Measurements from ENCODE around the gene AQP12B.

AQP12B gene

DNA sequence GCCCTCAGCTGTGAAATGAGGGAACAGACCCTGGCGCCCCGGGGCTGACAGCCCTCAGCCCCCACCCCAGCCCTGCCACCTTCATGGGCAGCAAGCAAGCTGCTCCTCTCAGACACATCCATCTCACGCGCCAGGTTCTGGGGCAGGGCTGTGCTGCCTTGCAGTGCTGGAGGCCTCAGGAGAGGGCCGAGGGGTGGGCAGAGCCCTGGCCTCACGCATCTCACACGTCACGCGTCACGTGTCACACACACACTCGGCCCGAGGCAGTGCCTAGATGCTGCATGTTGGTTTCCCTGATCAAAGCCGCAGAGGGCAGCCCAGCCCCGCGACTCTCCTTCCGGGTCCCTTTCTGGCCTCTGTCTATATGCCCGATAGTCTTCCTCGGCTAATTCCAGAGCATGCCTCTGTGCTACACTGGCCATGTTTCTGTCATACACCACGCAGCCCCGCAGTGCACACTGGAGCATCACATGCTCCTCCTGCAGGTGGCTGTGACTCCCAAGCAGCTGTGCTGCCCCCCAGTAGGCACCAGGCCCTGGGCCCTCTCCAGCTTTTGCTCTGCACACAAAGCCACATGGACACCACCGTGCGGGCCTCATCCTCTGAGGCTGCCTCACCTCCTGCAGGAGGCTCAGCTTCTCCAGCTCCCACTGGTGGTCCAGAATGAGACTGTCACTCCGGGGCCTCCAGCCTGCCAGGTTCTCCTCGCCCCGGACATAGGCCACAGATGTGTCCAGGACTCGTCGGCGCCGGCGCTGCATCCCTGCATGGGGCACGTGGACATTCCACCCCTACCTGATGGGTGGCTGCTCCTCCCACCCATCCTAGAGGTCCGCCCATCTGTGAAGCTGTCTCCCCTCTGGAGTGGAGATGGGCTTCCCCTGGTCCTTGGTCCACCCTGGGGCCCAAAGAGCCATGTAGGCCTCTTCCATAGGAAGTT, 40.4 kb upstream of the AQP12B start:
- H3K9me3 ChIP-seq: no peaks in the 10 kb centered on the region
- H3K27me3 ChIP-seq (ENCODE audit: low read depth): no peaks in the 10 kb centered on the region
- no peak for DNase-seq (ENCODE audit: low spot score in 2 of 2)
- peaks cover 90% of the 10 kb centered on the region for H3K36me3 ChIP-seq (replicated peaks)
- no peaks in the 10 kb centered on the region for H3K4me1 ChIP-seq
- H3K4me3 ChIP-seq: no peak overlapping the region
- in situ Hi-C loops (cut with MboI; ENCODE audit: low sequenced_read_pairs): no loop called here

DNA sequence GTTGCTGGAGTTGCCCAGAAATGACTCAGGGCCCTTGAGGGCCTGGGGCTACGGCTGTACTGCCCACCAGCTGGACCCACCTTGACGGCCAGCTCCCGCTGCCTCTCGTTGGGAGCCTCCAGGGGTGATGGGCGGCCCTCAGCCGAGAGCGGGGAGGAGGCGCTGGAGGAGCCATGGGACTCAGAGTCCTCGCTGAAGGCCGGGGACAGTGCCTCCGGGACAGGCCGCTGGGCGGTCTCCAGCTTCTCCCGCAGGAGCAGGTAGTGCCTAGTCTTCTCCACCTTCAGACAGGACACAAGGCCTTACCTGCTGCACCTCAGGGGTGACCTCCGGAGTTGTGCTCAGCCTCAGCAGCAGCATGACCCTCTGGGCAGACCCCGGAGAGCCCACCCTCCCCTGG, 39.7 kb upstream of the AQP12B start:
- Histone ChIP-seq H3K4me3 (no peak overlapping the region), H3K9me3 (no peaks in the 10 kb centered on the region), H3K36me3 (replicated peaks) (peaks cover 94% of the 10 kb centered on the region), H3K4me1 (no peaks in the 10 kb centered on the region), H3K27me3 (ENCODE audit: low read depth) (no peaks in the 10 kb centered on the region)
- no peak for DNase-seq (ENCODE audit: low spot score in 2 of 2)
- in situ Hi-C loops (cut with MboI; ENCODE audit: low sequenced_read_pairs): no loop called here

DNA sequence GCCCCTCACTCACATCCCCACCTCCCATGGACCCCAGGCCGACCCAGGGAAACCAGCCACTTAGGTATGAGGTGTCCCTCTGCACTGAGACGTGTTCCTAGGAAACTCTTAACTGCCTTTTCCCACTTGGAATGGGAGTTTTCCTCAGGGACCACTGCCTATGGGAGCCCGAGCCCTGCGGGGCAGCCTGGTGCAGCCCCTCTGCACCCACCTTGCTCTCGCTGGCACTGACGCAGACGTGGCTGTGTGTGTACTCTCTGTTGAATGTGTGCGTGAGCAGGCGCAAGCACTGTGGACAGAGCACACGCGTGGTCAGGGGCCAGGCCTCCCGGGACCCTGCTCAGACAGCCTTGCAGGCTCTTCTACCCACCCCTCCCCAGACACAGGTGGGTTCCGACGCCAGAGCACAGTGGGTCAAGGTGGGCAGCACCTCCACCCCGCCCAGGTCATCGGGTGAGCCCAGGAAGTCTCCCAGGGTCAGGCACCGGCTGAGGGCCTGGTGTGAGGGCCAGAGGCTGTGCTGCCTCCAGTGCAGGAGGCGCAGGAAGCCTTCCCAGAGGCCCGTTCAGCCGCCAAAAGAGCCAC, 39.0 kb upstream of the AQP12B start:
- no peaks in the 10 kb centered on the region for H3K4me1 ChIP-seq
- H3K36me3 ChIP-seq (replicated peaks): peaks cover 91% of the 10 kb centered on the region
- H3K27me3 ChIP-seq (ENCODE audit: low read depth): no peaks in the 10 kb centered on the region
- no peak overlapping the region for H3K4me3 ChIP-seq
- DNase-seq (ENCODE audit: low spot score in 2 of 2): no peak
- H3K9me3 ChIP-seq: no peaks in the 10 kb centered on the region
- in situ Hi-C loops (cut with MboI; ENCODE audit: low sequenced_read_pairs): no loop called here

DNA sequence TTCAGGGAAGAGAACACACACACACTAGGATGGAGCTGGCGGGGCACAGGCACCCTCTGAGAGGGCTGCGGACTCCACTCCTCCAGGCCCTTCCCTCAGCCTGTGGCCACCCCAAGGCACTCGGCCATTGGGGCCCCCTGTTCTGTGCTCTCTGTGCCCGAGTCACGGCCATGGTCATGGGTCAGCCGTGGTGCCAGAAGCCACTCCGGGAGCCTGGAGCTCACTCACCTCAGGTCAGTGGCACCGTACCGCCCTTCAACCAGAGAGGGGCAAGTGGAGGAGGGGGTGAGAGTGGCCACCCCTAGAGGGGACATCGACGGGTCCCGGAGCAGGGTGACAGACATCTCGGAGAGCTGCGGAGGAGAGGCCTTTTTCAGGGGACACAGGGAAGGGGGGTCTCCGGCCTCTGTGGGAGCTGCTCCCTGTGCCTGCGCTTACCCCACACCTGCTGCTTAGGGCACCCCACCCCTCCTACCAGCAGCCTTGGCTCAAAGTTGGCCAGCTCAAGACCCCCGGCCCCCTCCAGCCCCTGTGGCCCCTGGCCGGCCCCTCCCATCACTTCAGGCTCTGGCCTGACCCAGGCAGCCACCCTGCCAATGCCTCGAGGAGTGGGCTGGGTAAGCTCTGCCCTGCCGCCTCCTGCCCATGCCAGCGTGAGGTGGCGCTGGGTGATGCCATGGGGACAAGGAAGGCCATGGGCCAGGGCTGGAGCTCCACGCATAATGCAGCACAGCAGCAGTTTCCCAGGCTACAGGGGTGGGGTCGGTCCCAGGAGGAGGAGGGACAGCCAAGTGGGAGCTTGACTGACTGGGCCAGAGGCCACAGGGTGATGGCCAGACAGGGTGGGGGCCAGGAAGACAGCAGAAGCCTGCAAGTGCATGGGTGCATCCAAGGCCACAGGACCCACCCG, 38.3 kb upstream of the AQP12B start:
- Histone ChIP-seq H3K4me1 (no peaks in the 10 kb centered on the region), H3K4me3 (no peak overlapping the region), H3K27me3 (ENCODE audit: low read depth) (no peaks in the 10 kb centered on the region), H3K9me3 (no peaks in the 10 kb centered on the region), H3K36me3 (replicated peaks) (peaks cover 84% of the 10 kb centered on the region)
- no peak for DNase-seq (ENCODE audit: low spot score in 2 of 2)
- in situ Hi-C loops (cut with MboI; ENCODE audit: low sequenced_read_pairs): no loop called here

DNA sequence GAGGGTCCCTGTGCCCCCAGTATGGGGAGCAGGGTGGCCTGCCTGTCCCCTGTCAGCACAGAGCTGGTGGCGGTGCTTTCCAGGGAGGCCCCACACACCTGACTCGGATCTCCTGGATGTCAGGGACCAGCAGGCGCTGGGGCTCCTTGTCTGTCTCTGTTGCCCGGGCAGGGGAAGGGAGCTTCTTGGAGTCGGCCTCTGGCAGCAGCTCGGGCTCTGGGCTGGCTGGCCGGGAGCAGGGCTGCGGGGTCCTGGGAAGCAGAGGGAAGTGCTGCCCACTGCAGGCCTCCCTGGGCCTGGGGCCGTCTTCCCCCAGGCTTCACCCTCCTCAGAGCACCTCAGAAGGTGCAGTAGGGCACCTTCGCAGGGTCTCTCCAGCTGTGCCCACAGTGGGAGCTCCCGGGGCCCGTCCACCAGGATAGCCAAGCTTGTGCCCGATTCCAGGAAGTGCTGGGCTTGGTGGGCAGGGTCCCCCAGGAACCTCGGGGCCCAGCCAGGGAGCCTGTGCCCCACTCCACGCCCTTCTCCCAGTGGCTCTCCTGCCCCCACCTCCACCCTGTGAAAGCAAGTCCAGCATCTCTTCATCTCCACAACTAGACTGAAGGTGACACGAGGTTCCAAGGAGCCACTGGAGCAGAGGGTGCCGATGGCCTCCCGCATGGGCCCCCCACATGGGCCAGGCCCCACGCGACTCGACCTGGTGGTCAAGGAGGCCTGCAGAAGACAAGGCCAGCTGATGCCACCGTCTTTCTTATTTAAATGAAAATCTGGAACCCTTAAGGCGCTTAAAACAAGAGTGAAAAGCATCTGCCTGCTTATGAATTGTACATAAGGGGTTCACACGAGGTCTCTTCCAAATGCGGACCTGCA, 37.2 kb upstream of the AQP12B start:
- Histone ChIP-seq H3K36me3 (replicated peaks) (peaks cover 74% of the 10 kb centered on the region), H3K9me3 (no peaks in the 10 kb centered on the region), H3K4me1 (no peaks in the 10 kb centered on the region), H3K4me3 (no peak overlapping the region), H3K27me3 (ENCODE audit: low read depth) (no peaks in the 10 kb centered on the region)
- no peak for DNase-seq (ENCODE audit: low spot score in 2 of 2)
- in situ Hi-C loops (cut with MboI; ENCODE audit: low sequenced_read_pairs): loop anchor here (10.0 kb wide), 1 partner anchor 55 kb away; no protein-coding TSS in a partner anchor

DNA sequence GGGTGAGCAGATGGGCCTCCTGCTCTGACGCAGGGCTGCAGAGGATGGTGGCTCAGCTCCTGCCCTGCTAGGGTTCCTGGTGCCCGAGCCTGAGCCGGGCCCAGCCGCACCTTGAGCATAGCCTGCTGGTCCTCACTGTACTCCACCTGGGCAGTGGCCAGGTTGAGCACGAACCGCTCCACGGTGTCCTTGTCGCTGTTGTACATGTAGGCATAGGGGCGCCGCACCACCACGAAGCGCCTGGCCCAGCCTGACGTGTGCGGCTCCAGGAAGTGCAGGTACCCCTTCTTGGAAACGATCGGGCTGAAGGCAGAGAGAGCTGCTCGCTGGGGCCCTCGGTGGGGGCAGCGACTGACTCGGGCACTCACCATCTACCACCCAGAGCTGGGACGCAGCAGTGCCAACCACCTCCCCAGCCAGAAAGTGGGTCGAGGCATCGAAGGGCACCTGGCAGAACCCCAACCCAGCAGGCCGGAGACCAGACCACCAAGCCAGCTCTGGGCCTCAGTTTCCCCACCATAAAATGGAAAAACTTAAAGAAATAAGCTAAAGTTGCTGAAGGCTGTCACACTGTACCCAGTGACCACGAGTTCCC, 36.3 kb upstream of the AQP12B start:
- H3K4me1 ChIP-seq: no peaks in the 10 kb centered on the region
- in situ Hi-C loops (cut with MboI; ENCODE audit: low sequenced_read_pairs): loop anchor here (10.0 kb wide), 1 partner anchor 54 kb away; no protein-coding TSS in a partner anchor
- no peaks in the 10 kb centered on the region for H3K27me3 ChIP-seq (ENCODE audit: low read depth)
- peaks cover 67% of the 10 kb centered on the region for H3K36me3 ChIP-seq (replicated peaks)
- DNase-seq (ENCODE audit: low spot score in 2 of 2): no peak
- H3K4me3 ChIP-seq: no peak overlapping the region
- H3K9me3 ChIP-seq: no peaks in the 10 kb centered on the region

DNA sequence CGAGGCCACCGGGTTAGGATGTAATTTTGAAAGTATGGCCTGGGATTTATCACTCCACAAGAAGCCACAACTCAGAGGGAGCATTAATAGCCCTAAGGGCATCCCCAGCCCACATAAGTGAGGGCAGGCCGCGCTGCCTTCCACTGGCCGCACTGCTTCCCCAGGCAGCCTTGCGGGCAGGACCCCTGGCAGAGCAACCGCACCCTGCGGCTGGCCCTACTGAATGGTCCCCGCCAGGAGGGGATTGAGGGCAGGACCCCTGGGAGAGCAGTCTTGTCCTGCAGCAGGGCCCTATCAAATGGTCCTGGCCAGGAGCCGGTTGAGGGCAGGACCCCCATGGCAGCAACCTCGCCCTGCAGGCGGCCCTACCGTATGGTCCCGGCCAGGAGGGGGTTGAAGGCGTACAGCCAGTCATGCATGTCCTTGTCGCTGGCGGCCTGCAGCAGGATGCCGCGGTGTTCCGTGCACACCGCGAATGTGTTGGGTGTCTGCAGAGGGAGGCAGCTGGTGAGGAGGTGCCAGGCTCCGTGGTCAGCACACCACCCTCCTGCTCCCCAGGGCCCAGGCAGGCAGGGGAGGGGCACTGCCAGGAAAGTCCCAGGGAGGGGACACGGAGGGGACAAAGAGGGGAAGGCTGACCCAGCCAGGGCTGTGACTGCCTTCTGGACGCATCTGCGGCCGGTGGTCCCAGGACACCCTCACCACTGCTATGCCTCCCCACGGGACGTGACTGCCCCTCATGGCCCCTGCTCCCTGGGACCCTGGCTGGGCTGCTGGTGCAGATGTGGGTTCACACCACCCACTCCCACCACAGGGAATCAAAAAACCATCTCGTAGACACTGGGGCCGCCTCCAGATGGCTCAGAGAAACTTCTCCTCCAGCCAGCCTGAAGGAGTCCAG, 35.2 kb upstream of the AQP12B start:
- Histone ChIP-seq H3K9me3 (no peaks in the 10 kb centered on the region), H3K4me1 (no peaks in the 10 kb centered on the region), H3K36me3 (replicated peaks) (peaks cover 56% of the 10 kb centered on the region), H3K4me3 (no peak overlapping the region), H3K27me3 (ENCODE audit: low read depth) (no peaks in the 10 kb centered on the region)
- in situ Hi-C loops (cut with MboI; ENCODE audit: low sequenced_read_pairs): loop anchor here (10.0 kb wide), 1 partner anchor 53 kb away; no protein-coding TSS in a partner anchor
- no peak for DNase-seq (ENCODE audit: low spot score in 2 of 2)

DNA sequence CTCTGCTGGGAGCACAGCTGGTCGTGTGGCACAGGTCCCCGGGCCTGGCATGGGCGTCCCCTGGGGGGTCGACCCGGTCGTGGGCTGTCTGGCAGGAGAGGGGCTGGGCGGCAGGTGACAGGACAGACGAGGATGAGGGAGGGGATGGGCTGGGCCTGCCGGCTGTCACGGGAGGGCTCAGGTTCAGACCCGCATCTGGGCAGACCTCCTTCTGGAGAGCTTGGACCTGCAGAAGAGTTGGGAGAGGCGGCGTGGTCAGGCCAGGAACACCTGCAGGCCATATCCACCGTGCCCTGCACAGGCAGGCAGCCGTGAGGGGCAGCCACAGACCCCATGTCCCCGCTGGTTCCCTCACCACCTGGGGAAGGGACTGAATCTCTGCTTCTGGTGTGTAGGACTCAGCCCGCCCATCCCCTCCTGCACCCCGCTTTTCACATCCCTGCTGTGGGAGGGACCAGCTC, 34.5 kb upstream of the AQP12B start:
- H3K4me1 ChIP-seq: no peaks in the 10 kb centered on the region
- no peaks in the 10 kb centered on the region for H3K27me3 ChIP-seq (ENCODE audit: low read depth)
- H3K9me3 ChIP-seq: no peaks in the 10 kb centered on the region
- no peak overlapping the region for H3K4me3 ChIP-seq
- DNase-seq (ENCODE audit: low spot score in 2 of 2): no peak
- in situ Hi-C loops (cut with MboI; ENCODE audit: low sequenced_read_pairs): loop anchor here (10.0 kb wide), 1 partner anchor 52 kb away; no protein-coding TSS in a partner anchor
- H3K36me3 ChIP-seq (replicated peaks): peaks cover 49% of the 10 kb centered on the region

DNA sequence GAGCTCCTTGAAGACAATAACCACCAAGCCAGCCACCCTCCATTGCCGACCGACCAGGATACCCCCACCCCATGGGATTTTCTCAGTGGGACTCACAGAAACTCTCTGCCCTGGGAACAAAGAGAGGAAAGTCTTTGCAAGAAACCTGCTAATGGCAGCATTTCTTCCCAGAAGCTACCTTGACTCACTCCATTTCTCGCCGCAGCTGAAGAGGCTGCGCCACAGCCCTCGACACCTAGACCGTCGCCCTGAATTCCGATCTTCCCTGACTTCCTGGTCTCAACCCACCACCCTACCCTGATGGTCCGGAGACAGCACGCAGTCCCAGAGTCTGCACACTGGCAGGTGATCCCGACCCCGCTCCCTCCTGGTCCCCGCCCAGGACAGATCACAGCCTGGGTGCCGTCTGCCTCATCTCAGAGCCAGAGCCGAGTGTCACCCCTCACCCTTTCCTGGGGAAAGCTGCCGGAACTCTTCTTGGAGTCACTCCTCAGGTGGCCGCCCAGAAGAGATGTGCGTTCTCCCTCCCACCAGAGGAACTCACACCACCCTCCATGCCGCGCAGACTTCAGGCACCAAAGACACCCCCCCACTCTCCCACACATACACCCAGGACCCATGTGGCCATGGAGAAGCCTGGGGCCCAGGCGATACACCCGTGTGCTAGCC, 33.6 kb upstream of the AQP12B start:
- H3K9me3 ChIP-seq: no peaks in the 10 kb centered on the region
- H3K4me1 ChIP-seq: no peaks in the 10 kb centered on the region
- in situ Hi-C loops (cut with MboI; ENCODE audit: low sequenced_read_pairs): loop anchor here (10.0 kb wide), 1 partner anchor 51 kb away; no protein-coding TSS in a partner anchor
- no peaks in the 10 kb centered on the region for H3K27me3 ChIP-seq (ENCODE audit: low read depth)
- H3K36me3 ChIP-seq (replicated peaks): peaks cover 39% of the 10 kb centered on the region
- no peak overlapping the region for H3K4me3 ChIP-seq
- no peak for DNase-seq (ENCODE audit: low spot score in 2 of 2)

DNA sequence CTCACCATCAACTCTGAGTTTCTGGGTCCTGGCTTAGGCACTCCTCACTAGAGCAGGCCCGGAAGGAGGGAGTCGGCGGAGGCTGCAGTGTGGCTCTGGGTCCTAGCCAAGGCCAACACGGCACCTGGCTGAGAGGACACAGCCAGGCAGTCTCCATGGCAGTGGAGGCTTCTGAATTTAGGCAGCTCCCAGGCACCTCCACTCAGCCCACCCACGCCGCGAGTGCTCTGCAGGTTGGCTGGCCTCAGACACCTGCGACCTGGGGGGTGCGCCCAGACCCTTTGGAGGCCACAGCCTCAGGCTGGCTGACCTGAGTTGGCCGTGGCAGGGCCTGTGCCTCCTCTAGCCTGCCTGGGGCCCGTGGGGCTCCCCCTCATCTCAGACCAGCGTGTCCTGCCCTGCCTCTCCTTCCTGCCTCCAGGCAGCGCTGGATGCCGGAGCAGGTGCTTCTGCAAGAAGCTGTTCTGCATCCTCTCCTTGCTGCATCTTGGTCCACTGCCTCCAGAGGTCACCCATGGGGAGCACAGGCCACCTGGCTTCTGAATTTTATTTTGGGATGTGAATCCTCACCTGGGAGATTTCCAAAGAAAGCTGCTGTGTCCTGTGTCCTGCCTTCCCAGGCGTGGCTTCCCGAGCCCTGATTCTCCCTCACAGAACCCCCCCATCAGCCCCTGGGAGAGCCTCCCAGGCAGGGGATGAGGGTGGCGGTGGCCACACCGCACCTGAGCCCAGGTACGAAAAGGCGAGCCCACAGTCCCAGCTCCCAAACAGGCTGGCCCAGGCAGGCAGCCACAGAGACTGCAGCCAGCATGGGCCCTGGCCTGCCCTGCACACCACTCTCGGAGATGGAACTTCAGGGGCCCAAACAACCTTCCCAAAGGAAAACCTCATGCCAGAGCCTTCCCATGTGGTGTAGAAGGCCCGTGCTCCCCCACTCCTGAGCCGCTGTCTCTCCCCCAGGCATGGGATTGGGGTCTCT, 32.4 kb upstream of the AQP12B start:
- Histone ChIP-seq H3K4me3 (no peak overlapping the region), H3K27me3 (ENCODE audit: low read depth) (no peaks in the 10 kb centered on the region), H3K9me3 (no peaks in the 10 kb centered on the region), H3K36me3 (replicated peaks) (peaks cover 31% of the 10 kb centered on the region), H3K4me1 (no peaks in the 10 kb centered on the region)
- in situ Hi-C loops (cut with MboI; ENCODE audit: low sequenced_read_pairs): loop anchor here (10.0 kb wide), 1 partner anchor 50 kb away; no protein-coding TSS in a partner anchor
- no peak for DNase-seq (ENCODE audit: low spot score in 2 of 2)
